PC-3 (cell line): ENCODE measurements around the gene PTP4A1. TPM values are rescaled to one million over a fixed set of nuclear protein-coding genes. Genes with fewer than 3 reads are reported as not detected.

Experiments used
- ATAC-seq: fragments of 200-7000 bp; cut with Tn5 transposase; 2 replicates; pipeline ENCODE4 v1.9.1; 2020; ENCODE audit warnings: mild to moderate bottlenecking, moderate library complexity
- BruUV-seq: library from RNA; stranded (reverse); fragments of 400-500 nt; replicated peaks from 2 replicates; lab custom pipeline; 2021; lab: Mats Ljungman, UMichigan
- CTCF ChIA-PET: fragments of 300-600 bp; sonication (Branson Sonifier 250); formaldehyde crosslinking; loops from one replicate; lab custom pipeline; 2022; ENCODE audit warnings: antibody characterized with exemption; lab: Charles Lee
- POLR2A ChIA-PET: fragments of 300-600 bp; sonication (Branson Sonifier 250); formaldehyde crosslinking; loops from one replicate; lab custom pipeline; 2022; ENCODE audit warnings: antibody characterized with exemption; ENCODE audit not compliant: unreplicated experiment; lab: Charles Lee
- DNase-seq: peaks from one replicate; pipeline ENCODE4 v3.0.0-alpha.2; 2015
- H2AFZ ChIP-seq: fragments of 300-600 bp; sonication (generic); 2 replicates; pipeline ENCODE4 v1.6.0; 2016; ENCODE audit warnings: antibody characterized with exemption, low read length
- H3F3A ChIP-seq: fragments of 300-600 bp; sonication (generic); one replicate; pipeline ENCODE4 v1.6.0; 2017; ENCODE audit warnings: antibody characterized with exemption, low read length, control low read depth, mild to moderate bottlenecking; ENCODE audit not compliant: unreplicated experiment
- H3K27ac ChIP-seq: fragments of 300-600 bp; sonication (generic); 2 replicates; pipeline ENCODE4 v1.5.1; 2016; ENCODE audit warnings: mild to moderate bottlenecking, low read length
- H3K27me3 ChIP-seq: fragments of 300-600 bp; sonication (generic); 2 replicates; pipeline ENCODE4 v1.6.1; 2016; ENCODE audit warnings: low read length, mixed read lengths
- H3K36me3 ChIP-seq: fragments of 300-600 bp; sonication (generic); 2 replicates; pipeline ENCODE4 v1.6.1; 2016; ENCODE audit warnings: low read depth, mixed run types, low read length, mixed read lengths
- H3K4me1 ChIP-seq: fragments of 300-600 bp; sonication (generic); 2 replicates; pipeline ENCODE4 v1.5.1; 2016; ENCODE audit warnings: low read length; ENCODE audit not compliant: insufficient read depth
- H3K4me2 ChIP-seq: fragments of 300-600 bp; sonication (generic); 2 replicates; pipeline ENCODE4 v1.6.0; 2016; ENCODE audit warnings: low read length
- H3K4me3 ChIP-seq: fragments of 300-600 bp; sonication (generic); 2 replicates; pipeline ENCODE4 v1.5.1; 2016; ENCODE audit warnings: mild to moderate bottlenecking, low read length, mixed read lengths
- H3K79me2 ChIP-seq: fragments of 300-600 bp; sonication (generic); 2 replicates; pipeline ENCODE4 v1.6.1; 2017; ENCODE audit warnings: low read length, mixed read lengths
- H3K9ac ChIP-seq: fragments of 300-600 bp; sonication (generic); 2 replicates; pipeline ENCODE4 v1.6.0; 2016; ENCODE audit warnings: mild to moderate bottlenecking, low read length
- H3K9me2 ChIP-seq: fragments of 300-600 bp; sonication (generic); replicated peaks from 2 replicates; pipeline ENCODE4 v1.6.1; 2016; ENCODE audit warnings: mixed run types, low read length, mixed read lengths
- H3K9me3 ChIP-seq: fragments of 300-600 bp; sonication (generic); 2 replicates; pipeline ENCODE4 v1.6.1; 2016; ENCODE audit warnings: low read length, mixed read lengths
- H4K20me1 ChIP-seq: fragments of 300-600 bp; sonication (generic); 2 replicates; pipeline ENCODE4 v1.6.1; 2016; ENCODE audit warnings: low read length, mixed read lengths
- EZH2 ChIP-seq: fragments of 300-600 bp; sonication (generic); IDR thresholded peaks from one replicate; pipeline ENCODE4 v1.6.1; 2017; ENCODE audit warnings: antibody characterized with exemption, mild to moderate bottlenecking, low read length; ENCODE audit not compliant: unreplicated experiment
- EZH2phosphoT487 ChIP-seq: fragments of 300-600 bp; sonication (generic); IDR thresholded peaks from 2 replicates; pipeline ENCODE4 v1.6.1; 2018; ENCODE audit warnings: mild to moderate bottlenecking, antibody characterized with exemption, low read length, borderline replicate concordance
- intact Hi-C: fragments of 100-400 bp; cut with micrococcal nuclease; formaldehyde crosslinking; loops from 2 replicates; pipeline ENCODE4 v1.9.0; 2023
- total RNA-seq: library from RNA; depleted of rRNA; stranded (reverse); fragments of >200 nt; gene quantifications from 2 replicates; pipeline ENCODE4 v1.2.3, GENCODE V29; 2014
- TF ChIP-seq, protein P1 (sequence below): fragments of 300-600 bp; sonication (generic); conservative IDR thresholded peaks from 2 replicates; pipeline ENCODE4 v1.5.1; 2017; ENCODE audit warnings: antibody characterized with exemption, low read depth, mild to moderate bottlenecking, low read length

Gene PTP4A1
- total RNA-seq, 1 experiment from 2014 or later, result 29.9 TPM

DNA sequence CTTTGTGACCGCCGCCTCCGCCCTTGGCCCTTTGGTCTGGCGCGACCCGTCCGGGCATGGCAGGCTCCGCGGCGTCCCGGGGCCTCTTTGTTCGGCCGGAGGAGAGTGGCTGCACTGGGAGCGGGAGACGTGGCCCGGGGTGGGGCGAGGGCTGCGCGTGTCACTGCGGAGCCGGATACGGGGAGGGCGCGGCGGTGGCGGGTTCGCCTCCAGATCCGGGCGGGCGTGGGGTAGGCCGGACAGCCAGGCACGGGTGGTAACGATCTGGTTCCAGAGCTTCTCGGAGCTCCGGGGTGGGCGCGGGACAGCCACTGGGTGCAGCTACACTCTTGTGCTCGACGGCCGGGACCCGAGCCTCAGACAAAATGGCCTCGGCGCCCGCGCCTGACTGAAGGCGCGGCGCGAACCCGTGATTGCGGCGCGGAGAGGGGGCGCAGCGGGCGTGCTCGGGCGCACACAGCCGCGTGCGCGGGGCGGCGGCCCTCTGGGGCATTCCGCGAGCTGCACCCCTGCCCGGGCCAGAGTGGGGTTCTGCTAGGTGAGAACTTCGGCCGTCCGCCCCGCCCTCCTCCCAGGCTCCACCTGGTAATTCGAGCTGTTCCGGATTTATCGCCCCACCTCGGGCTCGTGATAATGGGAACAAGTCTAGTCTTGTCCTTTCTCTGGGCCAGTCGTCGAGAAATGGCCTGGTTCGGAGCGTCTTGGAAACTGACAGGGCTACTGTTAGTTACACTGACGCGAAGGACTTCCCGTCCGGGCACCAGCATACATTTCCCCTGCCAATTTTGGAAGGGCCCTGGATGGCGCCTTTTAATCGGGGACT, 1.0 kb downstream of the PTP4A1 start:
- peaks cover 44% of the 10 kb centered on the region for H4K20me1 ChIP-seq
- peak overlapping the region; percentile 93 for H3K4me2 ChIP-seq
- no TSS peak for BruUV-seq
- DNase-seq (peak; percentile 68), ATAC-seq (peak; percentile 52)
- no peaks in the 10 kb centered on the region for H3K27me3 ChIP-seq
- peak overlapping the region; percentile 99 for H3K27ac ChIP-seq
- intact Hi-C loops, result loop anchor here (1.0 to 5.0 kb wide), 4 partner anchors 46 to 230 kb away; partner anchors contain the start of gene PHF3
- H3K9me2 ChIP-seq, result no peaks in the 10 kb centered on the region
- ChIA-PET CTCF (interaction anchor here (0.6 to 1.0 kb wide), 2 partner anchors 72 to 221 kb away, joined by 3 read pairs; no protein-coding TSS in a partner anchor), POLR2A (interaction anchor here (0.6 kb wide), 2 partner anchors 222 to 679 kb away, joined by 3 to 6 read pairs; no protein-coding TSS in a partner anchor)
- peaks cover 18% of the 10 kb centered on the region for H3K4me1 ChIP-seq
- peak overlapping the region; percentile 84 for H3K4me3 ChIP-seq
- peaks cover 56% of the 10 kb centered on the region for H3K79me2 ChIP-seq
- no peaks in the 10 kb centered on the region for H3K9me3 ChIP-seq
- TF ChIP-seq, protein P1, sequence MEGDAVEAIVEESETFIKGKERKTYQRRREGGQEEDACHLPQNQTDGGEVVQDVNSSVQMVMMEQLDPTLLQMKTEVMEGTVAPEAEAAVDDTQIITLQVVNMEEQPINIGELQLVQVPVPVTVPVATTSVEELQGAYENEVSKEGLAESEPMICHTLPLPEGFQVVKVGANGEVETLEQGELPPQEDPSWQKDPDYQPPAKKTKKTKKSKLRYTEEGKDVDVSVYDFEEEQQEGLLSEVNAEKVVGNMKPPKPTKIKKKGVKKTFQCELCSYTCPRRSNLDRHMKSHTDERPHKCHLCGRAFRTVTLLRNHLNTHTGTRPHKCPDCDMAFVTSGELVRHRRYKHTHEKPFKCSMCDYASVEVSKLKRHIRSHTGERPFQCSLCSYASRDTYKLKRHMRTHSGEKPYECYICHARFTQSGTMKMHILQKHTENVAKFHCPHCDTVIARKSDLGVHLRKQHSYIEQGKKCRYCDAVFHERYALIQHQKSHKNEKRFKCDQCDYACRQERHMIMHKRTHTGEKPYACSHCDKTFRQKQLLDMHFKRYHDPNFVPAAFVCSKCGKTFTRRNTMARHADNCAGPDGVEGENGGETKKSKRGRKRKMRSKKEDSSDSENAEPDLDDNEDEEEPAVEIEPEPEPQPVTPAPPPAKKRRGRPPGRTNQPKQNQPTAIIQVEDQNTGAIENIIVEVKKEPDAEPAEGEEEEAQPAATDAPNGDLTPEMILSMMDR, result no peak
- no peak for TF ChIP-seq EZH2phosphoT487
- TF ChIP-seq EZH2, result no peak
- no peaks in the 10 kb centered on the region for H3F3A ChIP-seq
- peaks cover 31% of the 10 kb centered on the region for H3K36me3 ChIP-seq
- peak overlapping the region; percentile 99 for H3K9ac ChIP-seq
- 0 out of 2 replicates have a peak overlapping the region, but pooled peaks have one; percentile 22 for H2AFZ ChIP-seq

GRCh38 chr6:63573899-63574553, 1.7 kb downstream of the PTP4A1 start:
- peaks cover 50% of the 10 kb centered on the region for H4K20me1 ChIP-seq
- H3K36me3 ChIP-seq, result peaks cover 39% of the 10 kb centered on the region
- DNase-seq (peak; percentile 62), ATAC-seq (no peak; the same call in 1 of the 2 replicates)
- CTCF ChIA-PET, result interaction anchor here (0.6 to 1.0 kb wide), 2 partner anchors 71 to 222 kb away, joined by 3 read pairs; no protein-coding TSS in a partner anchor
- no peaks in the 10 kb centered on the region for H3K9me3 ChIP-seq
- H3K4me2 ChIP-seq, result peak overlapping the region; percentile 93
- H3K9me2 ChIP-seq, result no peaks in the 10 kb centered on the region
- peak overlapping the region; percentile 99 for H3K27ac ChIP-seq
- no peak overlapping the region for H2AFZ ChIP-seq
- TSS peak; percentile 48 for BruUV-seq
- no peaks in the 10 kb centered on the region for H3K27me3 ChIP-seq
- peak overlapping the region; percentile 99 for H3K9ac ChIP-seq
- peak overlapping the region; percentile 84 for H3K4me3 ChIP-seq
- H3K79me2 ChIP-seq, result peaks cover 56% of the 10 kb centered on the region
- POLR2A ChIA-PET, result interaction anchor here (0.6 kb wide), 2 partner anchors 223 to 678 kb away, joined by 3 to 6 read pairs; no protein-coding TSS in a partner anchor
- intact Hi-C loops, result loop anchor here (1.0 to 5.0 kb wide), 4 partner anchors 47 to 229 kb away; partner anchors contain the start of gene PHF3
- peaks cover 4% of the 10 kb centered on the region for H3F3A ChIP-seq
- peaks cover 18% of the 10 kb centered on the region for H3K4me1 ChIP-seq
- TF ChIP-seq, protein P1, result peak; percentile 71
- TF ChIP-seq EZH2, result no peak
